Measurements from ENCODE around the gene SLC25A29.
"Not testable (repeated sequence)": the region's sequence is repeated elsewhere in the genome, so short reads cannot be mapped to it uniquely, and the experiment has no call there.

- TF ChIP-seq CTCF (IDR thresholded peaks at IDR 0.05); BCL3 (IDR thresholded peaks at IDR 0.05); JUN (IDR thresholded peaks at IDR 0.05); JUNB (IDR thresholded peaks at IDR 0.05); CEBPB (IDR thresholded peaks at IDR 0.05); EP300 (IDR thresholded peaks at IDR 0.05); CHD2 (IDR thresholded peaks at IDR 0.05; ENCODE audit: low read length, partially characterized antibody): not testable (repeated sequence)
- TF ChIP-seq, protein P1, sequence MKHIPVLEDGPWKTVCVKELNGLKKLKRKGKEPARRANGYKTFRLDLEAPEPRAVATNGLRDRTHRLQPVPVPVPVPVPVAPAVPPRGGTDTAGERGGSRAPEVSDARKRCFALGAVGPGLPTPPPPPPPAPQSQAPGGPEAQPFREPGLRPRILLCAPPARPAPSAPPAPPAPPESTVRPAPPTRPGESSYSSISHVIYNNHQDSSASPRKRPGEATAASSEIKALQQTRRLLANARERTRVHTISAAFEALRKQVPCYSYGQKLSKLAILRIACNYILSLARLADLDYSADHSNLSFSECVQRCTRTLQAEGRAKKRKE (CRISPR knock-in tag; IDR thresholded peaks at IDR 0.05; ENCODE audit: low read depth), result not testable (repeated sequence)
These were observed 22.8 kb downstream of the SLC25A29 start for GRCh38 chr14:100283436-100283835.

Data from A549 (cell line).